ENCODE data around the gene TXNDC9.
"Not testable (repeated sequence)": the region's sequence is repeated elsewhere in the genome, so short reads cannot be mapped to it uniquely, and the experiment has no call there.

Gene TXNDC9

DNA sequence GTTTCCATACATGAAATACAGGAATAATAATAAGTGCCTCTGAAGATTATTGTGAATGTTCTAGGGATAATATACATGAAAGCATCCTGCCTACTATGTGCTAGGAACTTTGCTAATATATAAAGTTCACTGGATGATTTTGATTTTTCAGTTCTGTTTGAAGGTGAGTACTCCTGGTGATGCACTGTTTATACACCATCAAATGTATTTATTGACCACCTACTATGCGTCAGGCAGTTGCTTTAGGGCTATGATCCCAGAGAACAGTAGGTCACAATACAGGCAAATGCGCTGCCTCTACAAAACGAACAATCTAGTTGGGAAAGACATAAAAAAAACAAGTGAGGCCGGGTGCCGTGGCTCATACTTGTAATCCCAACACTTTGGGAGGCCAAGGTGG, 10.7 kb downstream of the TXNDC9 start:
- no peak for DNase-seq (ENCODE audit: low read depth in 2 of 2)

DNA sequence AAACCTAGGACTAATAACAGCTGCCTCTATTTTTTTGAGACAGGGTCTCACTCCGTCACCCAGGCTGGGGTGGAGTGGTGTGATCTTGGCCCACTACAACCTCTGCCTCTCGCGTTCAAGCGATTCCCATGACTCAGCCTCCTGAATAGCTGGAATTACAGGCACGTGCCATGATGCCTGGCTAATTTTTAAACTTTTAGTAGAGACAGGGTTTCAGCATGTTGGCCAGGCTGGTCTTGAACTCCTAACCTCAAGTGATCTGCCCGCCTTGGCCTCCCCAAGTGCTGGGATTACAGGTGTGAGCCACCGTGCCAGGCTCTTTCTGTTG, 18.3 kb downstream of the TXNDC9 start:
- not testable (repeated sequence) for DNase-seq (ENCODE audit: low read depth in 2 of 2)

- DNase-seq (ENCODE audit: low read depth in 2 of 2) = no peak
Measured at GRCh38 chr2:99317161-99317872, 18.8 kb downstream of the TXNDC9 start.

GRCh38 chr2:99301097-99301496, 35.0 kb downstream of the TXNDC9 start, which contains the start of gene LYG1:
TSS of gene LYG1 (minus strand) at chr2:99301197. CDS start at chr2:99295670, 5,527 bp downstream.
- DNase-seq (ENCODE audit: low read depth in 2 of 2) = not testable (repeated sequence)

DNA sequence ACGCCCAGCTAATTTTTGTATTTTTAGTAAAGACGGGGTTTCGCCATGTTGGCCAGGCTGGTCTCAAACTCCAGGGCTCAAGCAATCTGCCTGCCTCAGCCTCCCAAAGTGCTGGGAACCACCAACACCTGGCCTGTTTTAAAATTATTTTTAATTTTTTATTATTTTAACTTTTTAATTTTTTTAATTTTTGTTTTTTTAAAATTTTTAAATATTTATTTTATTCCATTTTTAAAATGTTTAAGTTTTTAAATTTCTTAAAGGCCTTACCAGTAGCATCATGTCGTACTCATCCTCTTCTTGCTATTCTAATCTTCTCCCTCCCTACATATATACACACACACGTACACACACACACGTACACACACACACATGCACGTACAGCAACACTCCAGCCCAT, 36.6 kb downstream of the TXNDC9 start:
- DNase-seq (ENCODE audit: low read depth in 2 of 2) = no peak

DNA sequence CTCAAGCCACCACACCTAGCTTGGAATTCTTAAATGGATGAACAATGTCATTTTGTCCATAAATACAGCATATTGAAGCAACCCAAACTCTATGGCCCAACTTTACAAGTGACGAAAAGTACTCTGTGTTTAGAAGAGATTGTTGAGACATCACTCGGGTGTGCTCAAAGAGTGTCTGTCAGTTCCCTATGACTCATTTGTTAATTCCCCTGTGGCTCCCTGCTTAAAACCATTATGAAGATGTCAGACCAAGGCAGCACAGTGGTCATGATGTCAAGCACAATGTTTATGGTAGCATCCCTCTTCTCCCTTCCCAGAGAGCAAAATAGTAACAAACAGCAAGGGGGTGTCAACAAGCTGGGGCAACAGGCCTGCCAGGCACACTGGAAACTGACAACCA, 38.1 kb downstream of the TXNDC9 start:
- no peak for DNase-seq (ENCODE audit: low read depth in 2 of 2)

GRCh38 chr2:99285526-99285925, 50.6 kb downstream of the TXNDC9 start:
- no peak for DNase-seq (ENCODE audit: low read depth in 2 of 2)

GRCh38 chr2:99279969-99280695, 56.0 kb downstream of the TXNDC9 start:
- no peak for DNase-seq (ENCODE audit: low read depth in 2 of 2)

DNA sequence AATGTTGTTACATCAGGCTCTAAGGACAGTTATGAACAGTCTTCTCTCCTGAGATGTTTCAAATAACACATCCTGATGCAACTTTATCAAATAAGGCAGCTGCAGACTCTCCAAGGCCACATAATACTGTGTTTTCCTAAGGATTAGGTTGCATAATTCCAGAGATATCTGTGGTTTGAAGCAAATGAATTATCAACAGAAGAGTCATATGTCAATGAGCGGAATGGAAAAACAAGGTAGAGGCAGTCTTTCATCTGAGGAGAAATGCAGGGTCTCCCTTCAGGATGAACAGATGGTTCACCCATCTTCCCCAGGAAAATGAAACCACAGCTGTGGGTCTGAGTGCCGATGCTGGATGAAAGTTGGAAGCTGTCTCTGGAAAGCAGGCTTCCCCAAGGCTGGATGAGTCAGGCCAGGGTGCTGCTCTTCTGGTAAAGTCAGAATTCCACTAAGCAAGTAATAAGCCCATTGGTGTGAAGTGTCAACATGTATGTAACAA, 57.3 kb downstream of the TXNDC9 start:
- DNase-seq (ENCODE audit: low read depth in 2 of 2) = no peak

GRCh38 chr2:99278195-99278765, 57.9 kb downstream of the TXNDC9 start:
- not testable (repeated sequence) for DNase-seq (ENCODE audit: low read depth in 2 of 2)

DNA sequence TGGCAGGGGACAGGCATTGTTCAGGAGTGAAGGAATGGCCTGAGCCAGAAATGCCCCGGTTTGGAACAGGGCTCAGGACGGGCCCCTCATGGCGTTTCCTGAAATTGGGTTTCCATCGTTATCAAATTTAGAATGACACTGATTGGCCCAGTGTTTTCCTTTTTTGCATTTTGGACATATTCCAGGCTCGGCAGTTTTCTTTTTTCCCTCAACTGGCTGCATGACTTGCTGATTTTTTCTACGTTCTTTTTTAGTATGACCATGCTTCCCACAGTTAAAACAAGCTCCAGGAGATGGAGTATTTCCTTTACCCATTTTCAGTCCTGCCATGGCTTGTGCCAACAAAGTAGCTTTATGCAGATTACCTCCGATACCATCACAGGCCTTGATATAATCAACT, 60.3 kb downstream of the TXNDC9 start:
- DNase-seq (ENCODE audit: low read depth in 2 of 2) = no peak

Data from activated CD8-positive, alpha-beta memory T cell treated with anti-CD3 and anti-CD28 coated beads for 4 hours (primary cell).